ENCODE results near the gene ARSH. TPM values are rescaled to one million over a fixed set of nuclear protein-coding genes. Genes with fewer than 3 reads are reported as not detected.

The ARSH gene
- total and polyA plus RNA-seq, 4 donors: not detected

GRCh38 chrX:3076416-3076991 lies 70.2 kb downstream of the ARSH start:
- Histone ChIP-seq H3K4me1 (ENCODE audit: control insufficient read depth in 4 of 4, insufficient read depth in 4 of 4, low read length in 3 of 4) (no peaks in the 10 kb centered on the region), H3K36me3 (ENCODE audit: control insufficient read depth in 4 of 4, insufficient read depth in 3 of 4, low read depth in 1 of 4, low read length in 3 of 4) (no peaks in the 10 kb centered on the region), H3K4me3 (ENCODE audit: low read depth in 1 of 3, low read length in 3 of 3) (no peak overlapping the region), H3K27me3 (ENCODE audit: control insufficient read depth in 4 of 4, insufficient read depth in 4 of 4, low read length in 3 of 4) (no peaks in the 10 kb centered on the region), H3K9ac (ENCODE audit: low read depth in 1 of 2, low read length in 2 of 2) (no peak overlapping the region), H3K9me3 (ENCODE audit: control insufficient read depth in 4 of 4, low read length in 3 of 4) (no peaks in the 10 kb centered on the region), H3K27ac (ENCODE audit: low read depth in 1 of 2, low read length in 2 of 2) (no peak overlapping the region)
- WGBS: 49% methylated on average over 21 of the region's 21 CpGs
- no peak for DNase-seq (ENCODE audit: low spot score)
- TF ChIP-seq ZBTB33 (IDR thresholded peaks at IDR 0.05) (no peak), JUND (IDR thresholded peaks at IDR 0.05) (no peak), SP1 (IDR thresholded peaks at IDR 0.05) (no peak), HNF4A (conservative IDR thresholded peaks at IDR 0.05) (no peak)

Small RNA genes lying within 50 kb of the gene (small RNA-seq; reads per million reads assigned to genes)
- not detected for gene RN7SL578P

Other genes with a start within 250 kb of the ARSH start
- 10 to 100 TPM; 11.9 to 32.6 TPM for gene GYG2, start 177.6 kb upstream of the ARSH start, total RNA-seq
- 10 to 100 TPM; 11.3 to 16.7 TPM for gene GYG2, start 177.6 kb upstream of the ARSH start, polyA plus RNA-seq
- 10 to 100 TPM; 19.4 to 42.4 TPM for gene ARSD, start 77.2 kb upstream of the ARSH start, total RNA-seq
- gene ARSD, start 77.2 kb upstream of the ARSH start, polyA plus RNA-seq: 10 to 100 TPM; 11.3 to 19.5 TPM
- gene ARSF, start 34.9 kb downstream of the ARSH start, total RNA-seq: under 1 TPM; 0.09 to 0.75 TPM
- gene ARSF, start 34.9 kb downstream of the ARSH start, polyA plus RNA-seq: under 1 TPM; 0.18 to 0.37 TPM

All from liver (tissue), 10 donors.